GM13977 (cell line): ENCODE data around the gene MT1H.
A peak's percentile ranks its signal among the peaks of the same experiment; 100 is the strongest.

Source experiments
- DNase-seq: peaks from one replicate; pipeline ENCODE4 v3.0.0; 2012; ENCODE audit warnings: low spot score
- CTCF ChIP-seq: IDR thresholded peaks from 2 replicates; pipeline ENCODE4 v1.5.1; 2012; ENCODE audit warnings: mild to moderate bottlenecking, control low read depth; ENCODE audit not compliant: insufficient read depth; ENCODE audit errors: extremely low read depth, missing control alignments
- in situ Hi-C: fragments of 300-500 bp; cut with MboI; formaldehyde crosslinking; loops from one replicate; pipeline ENCODE4 v1.12.0; 2022; ENCODE audit warnings: low sequenced_read_pairs, low pct_unique_long_range_greater_than_20kb, mixed read lengths, inconsistent platforms; ENCODE audit not compliant: unreplicated experiment

The MT1H gene

GRCh38 chr16:56625943-56626654 lies 43.5 kb upstream of the MT1H start:
- DNase-seq = no peak
- in situ Hi-C loops = no loop called here
- no peak for TF ChIP-seq CTCF

- no peak for DNase-seq
- in situ Hi-C loops = no loop called here
- no peak for TF ChIP-seq CTCF
Observed at GRCh38 chr16:56626685-56627084, 42.9 kb upstream of the MT1H start.

GRCh38 chr16:56628486-56629350 lies 40.9 kb upstream of the MT1H start:
- DNase-seq = no peak
- in situ Hi-C loops = no loop called here
- no peak for TF ChIP-seq CTCF

- in situ Hi-C loops = no loop called here
- DNase-seq = no peak
- no peak for TF ChIP-seq CTCF
Observed at GRCh38 chr16:56629531-56629930, 40.1 kb upstream of the MT1H start.

- no peak for TF ChIP-seq CTCF
- DNase-seq = peak; percentile 82
- in situ Hi-C loops = no loop called here
Observed at GRCh38 chr16:56630134-56630533, 39.5 kb upstream of the MT1H start.

GRCh38 chr16:56631197-56631596 lies 38.4 kb upstream of the MT1H start:
- no peak for TF ChIP-seq CTCF
- in situ Hi-C loops = no loop called here
- DNase-seq = no peak
